SJSA1 (cell line): ENCODE data around the gene FAM32A. TPM values are rescaled to one million over a fixed set of nuclear protein-coding genes. Genes with fewer than 3 reads are reported as not detected.

Experiments used
- DNase-seq, 2 experiments: peaks; one replicate each; pipeline ENCODE4 v3.0.0-alpha.2; 2015 to 2020; ENCODE audit warnings: low spot score in 2 of 2, low read depth in 1 of 2
- H3K27ac ChIP-seq: fragments of 250-450 bp; sonication (Bioruptor Pico); 2 replicates; pipeline ENCODE4 v1.5.1; 2020; ENCODE audit warnings: mild to moderate bottlenecking, moderate library complexity
- H3K27me3 ChIP-seq: fragments of 250-450 bp; sonication (Bioruptor Pico); replicated peaks from 2 replicates; pipeline ENCODE4 v1.5.1; 2020; ENCODE audit warnings: mild to moderate bottlenecking, moderate library complexity
- H3K36me3 ChIP-seq: fragments of 250-450 bp; sonication (Bioruptor Pico); 2 replicates; pipeline ENCODE4 v1.5.1; 2020; ENCODE audit warnings: mild to moderate bottlenecking
- H3K4me1 ChIP-seq: fragments of 250-450 bp; sonication (Bioruptor Pico); replicated peaks from 2 replicates; pipeline ENCODE4 v1.6.1; 2021; ENCODE audit warnings: mild to moderate bottlenecking
- H3K4me3 ChIP-seq: fragments of 250-450 bp; sonication (Bioruptor Pico); 2 replicates; pipeline ENCODE4 v1.5.1; 2020; ENCODE audit warnings: mild to moderate bottlenecking
- H3K9me3 ChIP-seq: fragments of 250-450 bp; sonication (Bioruptor Pico); replicated peaks from 2 replicates; pipeline ENCODE4 v1.5.1; 2020; ENCODE audit warnings: mild to moderate bottlenecking
- total RNA-seq: library from RNA; depleted of rRNA; stranded (reverse); fragments of >200 nt; shearing (Covaris generic); gene quantifications from 2 replicates; pipeline ENCODE4 v1.2.3, GENCODE V29; 2014

Gene FAM32A
- total RNA-seq, 1 experiment from 2014 or later = 133 TPM

DNA sequence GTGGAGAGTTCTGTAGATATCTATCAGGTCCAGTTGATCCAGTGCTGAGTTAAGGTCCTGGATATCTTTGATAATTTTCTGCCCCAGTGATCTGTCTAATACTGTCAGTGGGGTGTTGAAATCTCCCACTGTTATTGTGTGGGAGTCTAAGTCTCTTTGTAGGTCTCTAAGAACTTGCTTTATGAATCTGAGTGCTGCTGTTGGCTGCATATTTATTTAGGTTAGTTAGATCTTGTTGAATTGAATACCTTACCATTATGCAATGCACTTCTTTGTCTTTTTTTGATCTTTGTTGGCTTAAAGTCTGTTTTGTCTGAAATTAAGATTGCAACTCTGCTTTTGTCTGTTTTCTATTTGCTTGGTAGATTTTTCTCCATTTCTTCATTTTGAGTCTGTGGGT, 27.9 kb downstream of the FAM32A start:
- DNase-seq = no peak
- no peaks in the 10 kb centered on the region for H3K27me3 ChIP-seq

DNA sequence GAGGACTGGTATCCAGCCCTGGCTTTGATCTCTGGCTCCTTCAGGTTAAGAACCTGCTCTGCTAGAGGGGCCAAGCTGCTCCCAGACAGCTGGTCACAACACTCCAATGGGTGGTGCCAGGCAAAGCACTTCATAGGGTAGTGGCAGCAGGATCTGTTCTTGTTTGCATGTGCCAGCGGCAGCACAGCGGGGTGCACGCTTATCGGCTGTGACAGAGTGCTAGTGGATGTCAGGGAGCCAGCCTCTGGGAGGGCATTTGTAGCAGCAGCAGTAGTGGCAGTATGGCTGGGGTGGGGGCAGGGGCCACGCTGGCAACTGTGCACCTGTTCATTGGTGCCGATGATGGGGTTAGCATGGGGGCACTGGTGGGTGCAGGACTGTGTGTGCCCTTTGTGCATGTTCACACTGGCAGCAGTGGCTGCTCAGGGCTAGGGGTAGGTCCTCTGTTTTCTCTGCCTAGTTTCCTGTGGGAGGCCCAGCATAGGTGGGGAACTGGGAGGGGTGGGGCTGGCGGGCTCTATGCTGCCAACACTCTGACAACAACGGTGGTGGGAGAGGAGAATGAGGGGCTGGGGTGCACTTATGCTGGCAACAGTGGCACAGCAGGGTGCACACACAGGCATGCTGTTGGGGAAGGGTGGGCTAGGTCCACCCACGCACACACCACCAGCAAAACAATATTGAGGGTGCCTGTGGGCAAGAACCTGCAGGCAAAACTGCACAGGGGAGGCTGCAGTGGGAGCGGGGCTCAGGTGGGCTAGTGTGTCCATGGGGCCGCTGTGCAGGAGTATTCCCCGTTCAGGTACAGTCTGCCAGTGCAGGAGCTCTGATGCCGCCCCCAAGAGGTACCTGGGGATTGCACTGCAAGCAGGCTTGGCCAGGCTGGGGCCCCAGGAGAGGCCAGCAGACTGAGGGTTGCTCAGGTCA, 31.8 kb downstream of the FAM32A start:
- Histone ChIP-seq H3K9me3 (peaks cover 20% of the 10 kb centered on the region), H3K4me1 (no peaks in the 10 kb centered on the region), H3K4me3 (no peak overlapping the region), H3K36me3 (peaks cover 88% of the 10 kb centered on the region), H3K27ac (no peak overlapping the region), H3K27me3 (no peaks in the 10 kb centered on the region)
- no peak for DNase-seq

More for the DNA sequence above, 27.9 kb downstream of the FAM32A start:
- Histone ChIP-seq H3K9me3 (no peaks in the 10 kb centered on the region), H3K4me3 (no peak overlapping the region), H3K36me3 (peaks cover 89% of the 10 kb centered on the region), H3K4me1 (no peaks in the 10 kb centered on the region), H3K27ac (no peak overlapping the region)

DNA sequence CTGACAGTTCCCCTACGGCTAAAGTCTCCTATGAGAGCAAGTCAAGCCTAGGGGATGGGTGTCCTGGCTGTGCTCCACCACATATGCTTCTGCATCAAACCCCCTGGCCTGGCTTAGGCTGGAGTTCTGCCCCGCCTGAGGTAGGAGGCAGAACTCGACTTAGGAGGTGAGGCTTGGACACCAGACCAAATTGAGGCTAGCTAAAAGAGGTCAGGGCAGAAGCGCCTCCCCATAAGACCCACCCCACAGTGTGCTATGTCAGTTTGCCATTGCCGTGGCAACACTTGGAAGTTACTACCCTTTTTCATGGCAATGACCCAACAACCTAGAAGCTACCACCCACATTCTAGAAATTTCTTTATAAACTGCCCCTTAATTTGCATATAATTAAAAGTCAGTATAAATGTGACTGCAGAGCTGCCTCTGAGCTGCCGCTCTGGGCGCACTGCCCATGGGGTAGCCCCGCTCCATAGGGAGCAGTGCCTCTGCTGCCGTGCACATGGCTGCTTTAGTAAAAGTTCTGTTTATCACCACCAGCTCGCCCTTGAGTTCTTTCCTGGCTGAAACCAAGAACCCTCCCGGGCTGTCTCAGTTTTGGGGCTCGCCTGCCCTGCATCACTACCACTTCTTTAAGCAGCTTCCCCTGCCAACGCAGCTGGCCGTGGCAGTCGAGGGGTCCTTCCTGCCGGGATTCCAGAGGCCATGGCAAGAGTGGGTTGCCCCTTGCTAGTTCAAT, 32.7 kb downstream of the FAM32A start:
- no peaks in the 10 kb centered on the region for H3K4me1 ChIP-seq
- H3K4me3 ChIP-seq = no peak overlapping the region
- H3K27me3 ChIP-seq = no peaks in the 10 kb centered on the region
- no peak for DNase-seq
- peaks cover 87% of the 10 kb centered on the region for H3K36me3 ChIP-seq
- H3K27ac ChIP-seq = no peak overlapping the region
- H3K9me3 ChIP-seq = peaks cover 20% of the 10 kb centered on the region

DNA sequence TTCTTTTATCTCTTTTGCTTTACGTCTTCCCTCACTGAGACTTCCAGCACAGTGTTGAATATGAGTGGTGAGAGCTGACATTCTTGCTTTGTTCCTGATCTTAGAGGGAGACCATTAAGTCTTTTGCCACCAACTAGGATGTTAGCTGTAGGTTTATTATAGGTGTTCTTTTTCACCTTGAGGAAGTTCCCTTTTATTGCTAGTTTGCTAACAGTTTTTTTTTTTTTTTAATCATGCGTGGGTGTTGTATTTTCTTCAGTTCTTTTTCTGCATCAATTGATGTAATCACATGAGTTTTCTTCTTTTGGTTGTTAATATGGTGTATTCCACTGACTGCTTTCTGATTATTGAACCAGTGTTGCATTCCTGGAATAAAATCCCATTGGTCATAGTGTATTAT, 33.6 kb downstream of the FAM32A start:
- no peak for DNase-seq
- no peaks in the 10 kb centered on the region for H3K4me1 ChIP-seq
- peaks cover 89% of the 10 kb centered on the region for H3K36me3 ChIP-seq
- H3K9me3 ChIP-seq = peaks cover 20% of the 10 kb centered on the region
- H3K4me3 ChIP-seq = no peak overlapping the region
- no peak overlapping the region for H3K27ac ChIP-seq
- no peaks in the 10 kb centered on the region for H3K27me3 ChIP-seq

DNA sequence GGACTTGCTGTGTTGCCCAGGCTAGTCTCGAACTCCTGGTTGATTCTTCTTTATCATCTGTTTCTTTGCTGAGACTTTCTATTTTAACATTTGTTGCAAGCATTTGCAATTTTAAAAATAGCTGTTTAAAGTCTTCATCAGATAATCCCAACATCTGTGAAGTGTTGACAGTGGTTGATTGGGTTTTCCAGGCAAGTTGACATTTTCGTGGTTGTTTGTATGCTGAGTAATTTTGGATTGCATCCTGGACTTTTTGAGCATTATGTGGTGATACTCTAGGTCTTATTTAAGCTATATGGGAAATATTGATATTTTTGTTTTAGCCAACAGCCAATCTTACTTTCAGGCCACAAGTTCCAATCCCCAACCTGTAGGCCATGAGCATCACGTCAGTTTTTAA, 37.6 kb downstream of the FAM32A start:
- H3K36me3 ChIP-seq = peaks cover 98% of the 10 kb centered on the region
- no peak overlapping the region for H3K4me3 ChIP-seq
- no peaks in the 10 kb centered on the region for H3K4me1 ChIP-seq
- H3K27me3 ChIP-seq = no peaks in the 10 kb centered on the region
- peaks cover 20% of the 10 kb centered on the region for H3K9me3 ChIP-seq
- DNase-seq = no peak
- H3K27ac ChIP-seq = no peak overlapping the region

DNA sequence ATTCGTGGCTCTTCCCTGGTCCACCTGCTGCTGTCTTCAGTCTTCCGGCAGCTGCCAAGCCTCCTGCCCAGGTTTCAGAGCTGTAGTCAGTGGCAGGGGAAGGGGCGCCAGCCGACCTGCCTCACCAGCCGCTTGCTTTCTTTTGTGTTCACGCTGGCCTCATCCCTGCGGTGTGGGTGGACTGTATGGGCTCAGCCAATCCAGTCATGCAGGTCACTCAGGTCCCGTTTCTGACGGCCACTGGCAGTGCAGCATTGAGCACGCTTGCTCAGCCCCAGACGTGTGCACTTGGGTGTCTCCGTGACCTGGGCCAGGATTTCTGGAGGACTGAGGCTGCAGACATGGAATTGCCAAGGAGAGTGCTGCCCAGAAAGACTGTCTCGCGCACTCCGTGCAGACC, 38.5 kb downstream of the FAM32A start:
- Histone ChIP-seq H3K27me3 (no peaks in the 10 kb centered on the region), H3K36me3 (peaks cover 98% of the 10 kb centered on the region), H3K4me3 (no peak overlapping the region), H3K27ac (no peak overlapping the region), H3K4me1 (no peaks in the 10 kb centered on the region), H3K9me3 (peaks cover 20% of the 10 kb centered on the region)
- no peak for DNase-seq

DNA sequence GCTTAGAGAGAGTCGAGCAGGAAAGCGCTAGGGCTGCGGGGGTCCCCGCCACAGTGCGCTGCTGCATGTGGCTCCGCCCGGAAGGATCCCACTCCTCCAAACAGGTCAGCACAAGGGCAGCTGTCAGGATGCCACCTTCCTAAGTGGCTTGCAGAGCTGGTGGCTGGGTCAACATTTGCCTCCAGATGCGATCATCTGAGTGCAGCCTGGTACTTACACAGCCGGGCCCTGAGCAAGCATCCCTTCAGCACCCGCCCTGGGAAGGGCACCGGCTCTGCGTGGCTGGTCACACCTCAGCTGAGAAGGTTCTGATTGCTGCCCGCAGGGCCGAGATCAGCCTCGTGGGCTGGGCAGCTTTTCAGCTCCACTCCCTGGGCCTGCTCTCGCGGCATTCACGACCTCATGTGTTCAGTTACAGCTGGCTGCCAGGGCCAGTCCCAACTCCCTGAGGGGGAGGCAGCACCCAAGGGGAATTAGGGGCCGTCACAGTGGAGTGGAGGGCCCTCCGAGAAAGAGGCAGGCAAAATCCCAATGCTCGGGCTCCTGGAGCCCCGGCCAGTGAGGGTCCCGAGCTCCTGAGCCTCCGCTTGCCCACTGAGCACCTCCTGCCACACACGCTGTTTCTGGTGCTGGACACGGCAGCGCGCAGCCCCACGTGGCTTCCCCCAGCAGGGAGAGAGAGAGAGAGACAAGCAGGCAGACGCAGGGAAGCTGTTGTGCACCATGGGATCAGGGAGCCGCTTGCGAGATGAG, 39.3 kb downstream of the FAM32A start:
- no peaks in the 10 kb centered on the region for H3K4me1 ChIP-seq
- peaks cover 98% of the 10 kb centered on the region for H3K36me3 ChIP-seq
- H3K27me3 ChIP-seq = no peaks in the 10 kb centered on the region
- H3K27ac ChIP-seq = no peak overlapping the region
- DNase-seq = no peak
- H3K4me3 ChIP-seq = no peak overlapping the region
- H3K9me3 ChIP-seq = peaks cover 20% of the 10 kb centered on the region

DNA sequence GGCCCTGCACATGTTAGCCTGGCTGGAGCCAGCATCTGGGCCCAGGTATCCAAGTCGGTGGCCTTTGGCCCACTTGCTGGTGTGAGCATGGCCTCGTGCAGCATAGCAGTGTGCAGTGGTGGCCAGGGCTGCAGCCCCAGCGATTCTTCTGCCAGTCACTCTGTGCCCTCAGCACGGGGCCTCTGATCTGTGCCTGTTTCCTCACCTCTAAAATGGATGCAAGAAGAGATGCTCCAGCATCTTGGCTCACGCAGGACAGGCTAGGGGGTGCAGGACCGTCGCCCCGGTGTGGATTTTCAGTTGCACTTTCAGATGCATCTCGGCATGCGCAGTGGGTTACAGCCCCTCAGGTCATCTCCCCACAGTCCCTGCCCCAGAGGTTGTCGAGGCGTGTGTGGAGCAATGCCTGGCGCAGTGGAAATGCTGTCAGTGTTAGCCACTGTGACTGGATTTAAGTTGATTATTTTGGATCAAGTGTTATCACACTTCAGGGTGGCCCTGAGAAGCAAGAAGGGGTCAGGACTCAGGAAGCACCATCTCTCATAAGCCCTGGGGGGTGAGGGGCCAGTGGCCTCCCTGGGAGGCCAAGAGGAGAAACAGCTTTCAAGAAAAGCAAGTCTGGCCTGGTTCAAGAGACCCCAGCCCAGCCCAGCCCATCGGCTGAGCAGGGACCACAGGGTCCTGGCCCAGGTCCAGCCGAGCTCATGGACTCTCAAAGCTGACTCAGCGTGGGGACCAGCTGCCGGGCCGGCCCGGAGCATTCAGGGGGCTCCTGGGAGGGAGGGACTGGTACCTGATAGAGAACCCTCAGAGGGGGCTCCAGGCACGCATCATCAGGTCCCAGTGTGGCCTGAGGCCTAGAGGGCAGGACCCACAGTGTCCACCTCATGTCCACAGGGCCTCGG, 40.3 kb downstream of the FAM32A start:
- H3K4me1 ChIP-seq = no peaks in the 10 kb centered on the region
- no peak overlapping the region for H3K27ac ChIP-seq
- H3K9me3 ChIP-seq = peaks cover 12% of the 10 kb centered on the region; the same call in 1 of the 2 replicates
- H3K36me3 ChIP-seq = peaks cover 98% of the 10 kb centered on the region
- H3K27me3 ChIP-seq = no peaks in the 10 kb centered on the region
- no peak overlapping the region for H3K4me3 ChIP-seq
- no peak for DNase-seq

DNA sequence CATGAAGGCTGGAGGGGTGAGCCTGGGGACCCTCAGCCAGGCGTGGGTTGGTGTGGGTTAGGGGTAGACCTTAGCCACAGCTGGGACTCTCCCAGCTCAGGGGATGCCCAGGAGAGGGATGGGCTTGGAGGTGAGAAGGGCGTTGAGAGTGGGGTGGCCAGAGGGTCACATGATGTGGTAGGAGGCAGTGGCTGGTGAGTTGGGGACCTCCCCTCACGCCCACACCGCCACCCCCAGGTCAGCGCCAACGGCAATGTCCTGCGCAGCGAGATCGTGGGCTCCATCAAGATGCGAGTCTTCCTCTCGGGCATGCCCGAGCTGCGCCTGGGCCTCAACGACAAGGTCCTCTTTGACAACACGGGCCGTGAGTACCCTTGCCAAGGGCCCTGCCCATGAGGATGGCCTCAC, 41.0 kb downstream of the FAM32A start:
- peaks cover 96% of the 10 kb centered on the region for H3K36me3 ChIP-seq
- no peak overlapping the region for H3K27ac ChIP-seq
- no peak overlapping the region for H3K4me3 ChIP-seq
- no peaks in the 10 kb centered on the region for H3K27me3 ChIP-seq
- H3K9me3 ChIP-seq = peaks cover 6% of the 10 kb centered on the region; the same call in 1 of the 2 replicates
- no peak for DNase-seq
- H3K4me1 ChIP-seq = no peaks in the 10 kb centered on the region

DNA sequence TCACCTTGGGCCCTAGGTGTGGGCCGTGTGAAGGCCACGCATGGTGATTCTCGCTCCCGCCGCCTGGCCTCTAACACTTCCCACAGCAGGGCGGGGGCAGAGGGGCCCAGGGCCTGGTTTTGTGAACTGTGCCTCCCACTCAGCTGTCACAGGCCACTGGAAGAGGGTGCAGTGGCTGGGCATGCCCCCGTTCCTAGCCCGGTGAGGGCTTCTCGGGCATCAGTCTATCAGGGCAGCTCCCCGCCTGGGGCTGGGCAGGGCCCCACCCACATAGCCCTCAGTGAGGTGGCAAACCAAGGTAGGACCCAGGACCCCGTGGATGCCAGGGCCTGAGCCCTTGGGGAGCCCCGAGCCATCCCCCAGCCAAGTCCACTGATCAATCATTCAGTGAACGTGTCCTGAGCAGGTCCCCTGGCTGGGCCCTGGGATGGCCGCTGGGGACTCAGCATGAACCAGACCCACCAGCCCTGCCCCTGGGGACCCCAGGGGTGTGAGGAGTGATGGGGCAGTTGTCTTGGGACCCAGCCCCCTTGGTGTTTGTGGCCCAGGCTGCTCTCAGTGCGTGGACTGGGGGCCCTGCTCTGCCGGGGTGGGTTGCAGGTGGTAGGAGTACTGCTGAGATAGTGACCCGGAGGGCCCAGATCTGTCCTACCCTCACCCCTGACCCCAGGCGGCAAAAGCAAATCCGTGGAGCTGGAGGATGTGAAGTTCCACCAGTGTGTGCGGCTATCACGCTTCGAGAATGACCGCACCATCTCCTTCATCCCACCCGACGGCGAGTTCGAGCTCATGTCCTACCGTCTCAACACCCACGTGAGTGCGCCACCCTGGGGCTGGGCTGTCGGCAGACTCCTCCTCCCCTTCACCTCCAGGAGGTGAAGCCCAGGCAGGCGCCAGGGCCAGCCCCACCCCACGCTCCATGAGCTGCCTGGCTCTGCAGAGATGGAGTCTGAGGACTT, 41.9 kb downstream of the FAM32A start:
- Histone ChIP-seq H3K27ac (no peak overlapping the region), H3K4me3 (no peak overlapping the region), H3K9me3 (no peaks in the 10 kb centered on the region), H3K36me3 (peaks cover 97% of the 10 kb centered on the region), H3K27me3 (no peaks in the 10 kb centered on the region), H3K4me1 (no peaks in the 10 kb centered on the region)
- no peak for DNase-seq

DNA sequence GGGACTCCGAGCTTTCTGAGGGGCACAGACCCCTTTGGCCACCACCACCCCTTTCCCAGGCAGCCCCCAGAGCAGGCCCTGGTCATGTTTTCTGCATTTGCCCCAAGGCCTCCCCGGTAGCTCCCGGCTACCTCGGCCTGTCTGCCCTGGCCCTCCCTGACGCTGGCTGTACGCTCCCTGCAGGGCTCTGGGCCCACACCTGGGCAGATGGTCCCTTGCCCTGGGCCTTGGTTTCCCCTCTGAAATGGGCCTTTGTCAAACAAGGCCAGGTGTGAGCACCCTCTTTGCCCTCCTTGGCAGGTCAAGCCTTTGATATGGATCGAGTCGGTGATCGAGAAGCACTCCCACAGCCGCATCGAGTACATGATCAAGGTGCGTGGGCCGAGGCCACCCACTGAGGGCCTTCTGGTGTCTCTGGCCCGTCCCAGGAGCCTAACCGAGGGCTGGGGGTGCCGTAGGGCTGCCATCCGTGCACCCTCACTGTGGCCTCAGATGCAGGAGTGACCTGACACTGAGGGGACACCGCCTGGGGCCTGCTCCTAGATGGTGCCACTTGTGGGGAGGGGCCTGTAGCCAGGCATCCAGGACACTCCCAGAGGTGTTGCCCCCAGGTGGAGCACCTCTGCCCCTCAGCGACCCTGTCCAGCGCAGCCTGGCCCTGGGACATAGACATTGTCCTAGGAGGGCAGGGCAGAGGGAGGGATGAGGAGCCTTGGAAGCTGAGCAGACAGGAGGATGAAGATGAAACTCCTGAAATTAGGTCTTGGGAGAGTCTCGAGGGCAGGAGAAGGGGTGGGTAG, 42.8 kb downstream of the FAM32A start:
- no peaks in the 10 kb centered on the region for H3K27me3 ChIP-seq
- H3K27ac ChIP-seq = no peak overlapping the region
- DNase-seq = no peak
- peaks cover 97% of the 10 kb centered on the region for H3K36me3 ChIP-seq
- H3K9me3 ChIP-seq = no peaks in the 10 kb centered on the region
- no peak overlapping the region for H3K4me3 ChIP-seq
- H3K4me1 ChIP-seq = no peaks in the 10 kb centered on the region
